ENCODE results near the gene WFIKKN1.
A peak's percentile ranks its signal among the peaks of the same experiment; 100 is the strongest.

The WFIKKN1 gene

GRCh38 chr16:648781-649589 lies 18.2 kb downstream of the WFIKKN1 start, which contains the start of gene WDR90 (continued):
- TF ChIP-seq PRDM4 (tag by site-specific recombination; IDR thresholded peaks at IDR 0.05) (0 out of 2 replicates have a peak, but pooled peaks have one; percentile 13), ZNF292 (tag by site-specific recombination; IDR thresholded peaks at IDR 0.05; ENCODE audit: borderline replicate concordance, low read depth) (no peak), ZNF629 (tag by site-specific recombination; IDR thresholded peaks at IDR 0.05) (peak; percentile 79), EGR2 (tag by site-specific recombination; IDR thresholded peaks at IDR 0.05; ENCODE audit: low read depth) (no peak; the same call in 1 of the 2 replicates), SALL2 (tag by site-specific recombination; IDR thresholded peaks at IDR 0.05; ENCODE audit: borderline replicate concordance) (no peak), ZNF211 (tag by site-specific recombination; IDR thresholded peaks at IDR 0.05; ENCODE audit: low read depth) (no peak), ELK4 (IDR thresholded peaks at IDR 0.05; ENCODE audit: borderline replicate concordance, low read depth, low read length) (peak; percentile 67; the same call in 1 of the 2 replicates), BCL11A (tag by site-specific recombination; IDR thresholded peaks at IDR 0.05; ENCODE audit: low read depth) (peak; percentile 41; the same call in 1 of the 2 replicates), ZNF426 (tag by site-specific recombination; IDR thresholded peaks at IDR 0.05) (no peak), ZNF623 (tag by site-specific recombination; IDR thresholded peaks at IDR 0.05) (no peak), ZNF558 (tag by site-specific recombination; IDR thresholded peaks at IDR 0.05) (no peak), IKZF3 (tag by site-specific recombination; IDR thresholded peaks at IDR 0.05) (peak; percentile 95), ZNF76 (tag by site-specific recombination; IDR thresholded peaks at IDR 0.05; ENCODE audit: borderline replicate concordance, low read depth) (peak; percentile 74; the same call in 1 of the 2 replicates), MZF1 (tag by site-specific recombination; IDR thresholded peaks at IDR 0.05; ENCODE audit: borderline replicate concordance) (no peak), ZNF544 (tag by site-specific recombination; IDR thresholded peaks at IDR 0.05) (no peak), ZNF521 (tag by site-specific recombination; IDR thresholded peaks at IDR 0.05) (no peak), ZNF266 (tag by site-specific recombination; IDR thresholded peaks at IDR 0.05; ENCODE audit: low read depth) (no peak), ZNF239 (tag by site-specific recombination; IDR thresholded peaks at IDR 0.05) (no peak), ZNF530 (tag by site-specific recombination; IDR thresholded peaks at IDR 0.05; ENCODE audit: low read depth) (no peak), ZNF548 (tag by site-specific recombination; IDR thresholded peaks at IDR 0.05) (no peak), ZBTB17 (tag by site-specific recombination; IDR thresholded peaks at IDR 0.05) (no peak; the same call in 1 of the 2 replicates), ZNF311 (tag by site-specific recombination; IDR thresholded peaks at IDR 0.05; ENCODE audit: borderline replicate concordance) (no peak), GFI1B (tag by site-specific recombination; IDR thresholded peaks at IDR 0.05) (no peak), ZNF335 (tag by site-specific recombination; conservative IDR thresholded peaks at IDR 0.05) (peak; percentile 79), ZNF580 (tag by site-specific recombination; IDR thresholded peaks at IDR 0.05) (peak; percentile 33; the same call in 1 of the 2 replicates), TCF7L2 (IDR thresholded peaks at IDR 0.05; ENCODE audit: borderline replicate concordance, low read depth, low read length) (no peak), SP3 (tag by site-specific recombination; IDR thresholded peaks at IDR 0.05) (peak; percentile 76), ZNF114 (tag by site-specific recombination; IDR thresholded peaks at IDR 0.05) (no peak), ZNF223 (tag by site-specific recombination; IDR thresholded peaks at IDR 0.05) (no peak), OSR2 (tag by site-specific recombination; IDR thresholded peaks at IDR 0.05) (peak; percentile 22; the same call in 1 of the 2 replicates), ZNF510 (tag by site-specific recombination; IDR thresholded peaks at IDR 0.05; ENCODE audit: insufficient replicate concordance) (no peak), ZNF610 (tag by site-specific recombination; IDR thresholded peaks at IDR 0.05; ENCODE audit: borderline replicate concordance) (peak; percentile 66; the same call in 1 of the 2 replicates), ZNF776 (tag by site-specific recombination; IDR thresholded peaks at IDR 0.05; ENCODE audit: borderline replicate concordance) (no peak), ZNF626 (tag by site-specific recombination; IDR thresholded peaks at IDR 0.05) (no peak; the same call in 1 of the 2 replicates), ZNF621 (tag by site-specific recombination; IDR thresholded peaks at IDR 0.05) (no peak), GLIS1 (tag by site-specific recombination; IDR thresholded peaks at IDR 0.05) (peak; percentile 97), ZNF514 (tag by site-specific recombination; IDR thresholded peaks at IDR 0.05) (no peak), ZNF214 (tag by site-specific recombination; IDR thresholded peaks at IDR 0.05; ENCODE audit: borderline replicate concordance) (no peak)

Measured in HEK293 (cell line).